Endothelial cell (in vitro differentiated cells): Measurements from ENCODE around the gene NDST1. TPM values are rescaled to one million over a fixed set of nuclear protein-coding genes. Genes with fewer than 3 reads are reported as not detected.

Source experiments
- DNase-seq: peaks from one replicate; pipeline ENCODE4 v3.0.0; 2021; ENCODE audit warnings: low spot score
- H3K27ac Mint-ChIP-seq: one replicate; pipeline ENCODE4 v1.8.0; 2021; ENCODE audit warnings: mixed read lengths, inconsistent platforms; ENCODE audit not compliant: unreplicated experiment
- H3K27me3 Mint-ChIP-seq: one replicate; pipeline ENCODE4 v1.8.0; 2021; ENCODE audit warnings: mild to moderate bottlenecking, moderate library complexity, mixed read lengths, inconsistent platforms; ENCODE audit not compliant: unreplicated experiment
- H3K36me3 Mint-ChIP-seq: one replicate; pipeline ENCODE4 v1.8.0; 2021; ENCODE audit warnings: mild to moderate bottlenecking, low read depth, mixed read lengths, inconsistent platforms; ENCODE audit not compliant: unreplicated experiment
- H3K4me1 Mint-ChIP-seq: one replicate; pipeline ENCODE4 v1.8.0; 2021; ENCODE audit warnings: mild to moderate bottlenecking, mixed read lengths, inconsistent platforms; ENCODE audit not compliant: unreplicated experiment
- H3K4me3 Mint-ChIP-seq: one replicate; pipeline ENCODE4 v1.8.0; 2021; ENCODE audit warnings: mild to moderate bottlenecking, mixed read lengths, inconsistent platforms; ENCODE audit not compliant: unreplicated experiment
- H3K9me3 Mint-ChIP-seq: one replicate; pipeline ENCODE4 v1.8.0; 2021; ENCODE audit warnings: mixed read lengths, inconsistent platforms; ENCODE audit not compliant: unreplicated experiment
- CTCF ChIP-seq: fragments of 200-600 bp; sonication (generic); IDR thresholded peaks from one replicate; pipeline ENCODE4 v1.5.0; 2021; ENCODE audit warnings: antibody characterized with exemption; ENCODE audit not compliant: unreplicated experiment
- total RNA-seq: library from RNA; stranded (reverse); fragmentation: NEBNext Ultra II Directional; extraction: Animal tissue kit (Norgen Biotek cat#: 25700); gene quantifications from one replicate; pipeline ENCODE4 v1.2.1, GENCODE V29; 2021; ENCODE audit not compliant: unreplicated experiment

Gene NDST1
- total RNA-seq, 1 donor from 2014 or later, result 178 TPM

DNA sequence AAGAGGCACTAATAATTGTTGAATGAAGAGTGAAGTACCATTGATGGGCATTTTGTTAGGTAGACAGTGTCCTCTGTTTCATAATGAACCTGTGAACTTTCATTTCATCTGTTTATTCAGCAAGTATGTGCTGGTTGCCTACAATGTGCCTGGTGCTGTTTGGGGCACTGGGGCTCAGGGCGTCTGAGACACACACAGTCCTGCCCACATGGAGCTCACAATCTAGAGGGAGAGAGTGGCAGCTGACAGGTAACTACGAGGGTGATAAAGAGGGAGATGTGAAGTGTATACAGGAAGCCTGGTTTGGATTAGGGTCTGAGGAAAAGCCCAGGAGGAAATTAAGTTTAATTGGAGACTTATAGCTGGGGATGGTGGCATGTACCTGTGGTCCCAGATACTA, 28.5 kb upstream of the NDST1 start:
- H3K4me1 Mint-ChIP-seq, result peaks cover 15% of the 10 kb centered on the region
- peaks cover 8% of the 10 kb centered on the region for H3K27me3 Mint-ChIP-seq
- H3K9me3 Mint-ChIP-seq, result no peaks in the 10 kb centered on the region
- H3K27ac Mint-ChIP-seq, result no peak overlapping the region
- no peak overlapping the region for H3K4me3 Mint-ChIP-seq
- no peaks in the 10 kb centered on the region for H3K36me3 Mint-ChIP-seq
- no peak for TF ChIP-seq CTCF
- DNase-seq, result no peak

DNA sequence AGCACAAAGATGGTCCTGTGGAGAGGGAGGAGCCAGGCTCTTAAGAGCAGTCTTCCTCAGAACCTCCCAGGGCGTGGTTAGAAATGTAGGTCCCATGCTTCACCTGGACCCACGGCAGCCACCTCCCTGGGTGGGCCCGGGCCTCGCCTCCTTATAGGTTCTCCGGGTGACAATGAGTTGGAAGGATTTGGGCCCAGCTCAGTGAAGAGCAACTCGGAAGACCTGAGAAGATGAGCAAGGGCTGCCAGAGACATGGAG, 26.3 kb upstream of the NDST1 start:
- Mint-ChIP-seq H3K27ac (no peak overlapping the region), H3K4me1 (peaks cover 15% of the 10 kb centered on the region), H3K4me3 (no peak overlapping the region), H3K27me3 (peaks cover 7% of the 10 kb centered on the region), H3K36me3 (no peaks in the 10 kb centered on the region), H3K9me3 (no peaks in the 10 kb centered on the region)
- DNase-seq, result no peak
- no peak for TF ChIP-seq CTCF

DNA sequence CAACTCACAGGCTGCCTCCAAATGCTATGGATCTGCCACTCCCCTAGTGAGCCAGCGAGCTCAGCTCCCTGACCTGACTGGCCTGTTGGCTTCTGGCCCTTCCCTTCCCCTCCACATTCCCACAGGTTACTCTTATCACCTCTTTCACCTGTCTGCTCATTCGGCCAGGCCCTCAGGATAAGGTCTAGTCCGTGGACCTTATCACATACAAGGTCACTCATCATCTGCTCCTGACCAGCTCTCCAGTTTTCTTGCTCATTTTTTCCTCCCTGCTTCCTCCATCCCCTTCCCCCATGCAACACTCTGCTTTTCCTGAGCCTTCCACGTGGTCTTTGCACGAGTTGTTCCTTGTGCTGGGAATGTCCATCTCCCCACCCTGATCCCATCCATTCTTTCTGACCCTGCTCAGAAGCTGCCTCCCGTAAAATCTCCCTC, 25.9 kb upstream of the NDST1 start:
- H3K27me3 Mint-ChIP-seq, result peaks cover 7% of the 10 kb centered on the region
- no peak for DNase-seq
- H3K27ac Mint-ChIP-seq, result peak overlapping the region; percentile 31
- no peaks in the 10 kb centered on the region for H3K9me3 Mint-ChIP-seq
- TF ChIP-seq CTCF, result no peak
- H3K4me3 Mint-ChIP-seq, result no peak overlapping the region
- H3K36me3 Mint-ChIP-seq, result peaks cover under 1% of the 10 kb centered on the region
- H3K4me1 Mint-ChIP-seq, result peaks cover 13% of the 10 kb centered on the region

- Mint-ChIP-seq H3K9me3 (no peaks in the 10 kb centered on the region), H3K4me1 (peaks cover 41% of the 10 kb centered on the region), H3K36me3 (peaks cover 23% of the 10 kb centered on the region), H3K27me3 (peaks cover 21% of the 10 kb centered on the region), H3K27ac (peak overlapping the region; percentile 86), H3K4me3 (peak overlapping the region; percentile 88)
- DNase-seq, result peak; percentile 31
- no peak for TF ChIP-seq CTCF
Measured at GRCh38 chr5:150484964-150485692, 22.8 kb upstream of the NDST1 start.

- no peaks in the 10 kb centered on the region for H3K9me3 Mint-ChIP-seq
- peaks cover 21% of the 10 kb centered on the region for H3K27me3 Mint-ChIP-seq
- peak overlapping the region; percentile 88 for H3K4me3 Mint-ChIP-seq
- no peak overlapping the region for H3K27ac Mint-ChIP-seq
- no peak for TF ChIP-seq CTCF
- peak; percentile 70 for DNase-seq
- peaks cover 25% of the 10 kb centered on the region for H3K36me3 Mint-ChIP-seq
- peaks cover 48% of the 10 kb centered on the region for H3K4me1 Mint-ChIP-seq
Measured at GRCh38 chr5:150485693-150486401, 22.1 kb upstream of the NDST1 start.
